HG03460 (cell line): ENCODE data around the gene MSI2.

Source experiments
- ATAC-seq: cut with Tn5 transposase; IDR thresholded peaks from one replicate; pipeline ENCODE4 v1.9.1; 2021; ENCODE audit not compliant: unreplicated experiment

The MSI2 gene

DNA sequence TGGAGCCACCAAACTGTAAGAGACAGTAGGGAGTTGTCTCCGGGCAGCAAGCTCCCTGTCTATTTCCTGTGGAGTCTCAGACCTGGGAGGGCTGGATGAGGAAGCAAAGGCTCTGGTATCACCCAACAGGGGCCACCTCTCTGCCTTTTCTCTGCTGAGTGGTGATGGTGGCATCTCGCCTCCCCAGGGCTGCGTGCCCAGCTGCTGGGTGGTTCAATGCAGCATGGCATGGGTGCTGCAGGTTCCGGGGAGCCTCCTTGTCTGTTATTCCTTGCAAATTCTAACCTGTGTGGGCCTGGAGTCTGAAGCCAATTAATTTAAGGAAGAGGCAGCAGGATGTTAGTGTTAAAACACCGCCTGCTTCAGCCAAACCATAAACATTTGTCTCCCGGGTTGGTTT lies 410.6 kb downstream of the MSI2 start:
- no peak for ATAC-seq

GRCh38 chr17:57667461-57667923 lies 411.2 kb downstream of the MSI2 start:
- no peak for ATAC-seq

- no peak for ATAC-seq
Observed at GRCh38 chr17:57668332-57668731, 412.0 kb downstream of the MSI2 start.

DNA sequence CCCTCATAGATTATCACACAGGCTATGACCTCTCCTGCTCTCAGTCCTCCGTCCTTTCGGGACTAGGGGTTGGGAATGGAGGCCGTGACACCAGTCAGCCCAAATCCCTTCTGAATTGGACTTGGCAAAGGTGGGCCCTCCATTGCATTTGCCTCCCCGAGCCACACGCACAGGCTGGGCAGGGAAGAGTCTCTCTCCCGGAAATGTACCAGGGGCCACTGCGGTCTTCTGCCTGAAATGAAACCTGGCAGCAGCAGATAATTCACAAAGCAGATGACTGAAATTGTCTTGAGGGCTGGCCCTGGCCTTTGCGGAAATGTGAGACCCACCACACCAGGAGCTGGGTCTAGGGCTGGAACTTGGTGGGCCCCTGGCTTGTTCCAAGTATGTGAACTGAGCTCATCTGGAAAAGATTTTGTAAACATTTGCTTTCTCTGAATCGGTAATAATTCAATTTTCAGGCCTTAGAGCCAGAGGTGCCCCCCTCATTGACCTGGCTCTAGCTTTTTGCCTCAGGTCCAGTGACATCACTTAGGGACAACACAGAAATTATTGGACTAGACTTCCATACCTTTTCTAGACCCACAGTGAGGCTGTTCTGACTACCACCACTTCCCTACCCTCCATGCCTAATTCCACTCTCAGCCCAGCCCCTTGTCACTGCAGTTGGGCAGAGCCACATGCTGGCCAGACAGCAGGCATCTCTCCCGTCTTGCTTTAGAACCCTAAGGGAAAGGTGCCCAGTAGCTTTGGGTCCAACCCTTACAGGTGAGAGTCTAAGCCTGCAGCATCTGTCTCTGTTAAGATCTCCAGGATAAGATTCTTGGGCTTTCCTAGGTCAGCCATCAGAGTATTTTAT lies 413.6 kb downstream of the MSI2 start:
- no peak for ATAC-seq

GRCh38 chr17:57670769-57671569 lies 414.6 kb downstream of the MSI2 start:
- no peak for ATAC-seq

- no peak for ATAC-seq
Observed at GRCh38 chr17:57671667-57672632, 415.6 kb downstream of the MSI2 start.

GRCh38 chr17:57672971-57673370 lies 416.6 kb downstream of the MSI2 start:
- ATAC-seq: no peak

DNA sequence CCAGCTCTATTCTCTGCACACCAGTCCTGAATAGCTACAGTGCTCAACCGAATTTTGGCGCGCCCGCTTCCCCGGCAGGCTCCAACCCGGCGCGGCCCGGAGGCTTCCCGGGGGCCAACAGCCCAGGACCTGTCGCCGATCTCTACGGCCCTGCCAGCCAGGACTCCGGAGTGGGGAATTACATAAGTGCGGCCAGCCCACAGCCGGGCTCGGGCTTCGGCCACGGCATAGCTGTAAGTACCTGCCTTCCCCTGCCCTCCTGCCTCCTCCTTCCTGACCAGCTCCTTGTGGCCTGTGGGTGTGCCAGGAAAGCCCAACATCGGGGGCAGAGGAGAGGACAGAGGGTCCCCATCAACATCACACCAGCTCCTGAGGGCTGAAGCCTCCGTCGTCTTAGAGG lies 418.6 kb downstream of the MSI2 start:
- ATAC-seq: no peak

- ATAC-seq: no peak
Observed at GRCh38 chr17:57675427-57676387, 419.4 kb downstream of the MSI2 start.

GRCh38 chr17:57676543-57676942 lies 420.2 kb downstream of the MSI2 start:
- no peak for ATAC-seq

GRCh38 chr17:57677301-57677700 lies 421.0 kb downstream of the MSI2 start:
- no peak for ATAC-seq

- ATAC-seq: no peak
Observed at GRCh38 chr17:57677858-57678257, 421.5 kb downstream of the MSI2 start.

DNA sequence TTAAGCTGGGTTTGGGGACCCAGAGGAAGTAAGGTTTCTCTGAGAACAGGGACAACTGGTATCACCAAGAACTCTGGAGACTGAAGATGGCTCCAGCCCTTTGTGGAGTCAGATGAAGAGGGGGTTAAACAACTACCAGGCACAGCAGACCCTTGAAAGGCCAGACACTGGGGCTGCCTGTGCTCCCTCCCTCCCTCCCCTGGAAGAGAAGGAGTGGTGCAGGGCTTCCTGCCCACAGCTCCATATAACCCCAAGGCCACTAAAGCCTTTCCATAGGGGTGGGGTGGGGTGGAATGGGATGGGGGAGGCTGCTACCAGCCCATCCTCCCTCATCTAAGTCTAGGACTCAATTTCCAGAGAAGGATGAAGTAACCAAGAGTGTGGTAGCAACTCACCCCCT lies 422.1 kb downstream of the MSI2 start:
- no peak for ATAC-seq

DNA sequence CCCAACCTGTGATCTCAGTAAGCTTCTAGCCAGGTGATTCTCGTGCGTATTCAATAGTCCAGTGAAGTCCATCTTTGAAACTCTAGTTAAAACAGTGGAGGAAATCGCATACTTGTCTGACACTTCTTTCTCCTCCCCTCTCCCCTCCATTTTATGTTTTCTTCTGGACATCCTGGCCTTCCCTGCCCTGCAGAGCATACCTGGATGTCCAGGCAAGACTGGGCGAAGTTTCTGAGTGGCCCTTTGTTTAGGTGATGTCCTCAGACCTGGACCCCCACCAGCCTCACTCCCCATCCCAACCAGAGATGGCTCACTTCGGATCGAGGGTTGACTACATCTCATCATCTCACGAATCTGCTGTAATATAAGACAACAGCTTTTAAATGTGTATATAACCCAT lies 423.0 kb downstream of the MSI2 start:
- ATAC-seq: no peak

GRCh38 chr17:57679906-57680695 lies 423.8 kb downstream of the MSI2 start:
- ATAC-seq: no peak

DNA sequence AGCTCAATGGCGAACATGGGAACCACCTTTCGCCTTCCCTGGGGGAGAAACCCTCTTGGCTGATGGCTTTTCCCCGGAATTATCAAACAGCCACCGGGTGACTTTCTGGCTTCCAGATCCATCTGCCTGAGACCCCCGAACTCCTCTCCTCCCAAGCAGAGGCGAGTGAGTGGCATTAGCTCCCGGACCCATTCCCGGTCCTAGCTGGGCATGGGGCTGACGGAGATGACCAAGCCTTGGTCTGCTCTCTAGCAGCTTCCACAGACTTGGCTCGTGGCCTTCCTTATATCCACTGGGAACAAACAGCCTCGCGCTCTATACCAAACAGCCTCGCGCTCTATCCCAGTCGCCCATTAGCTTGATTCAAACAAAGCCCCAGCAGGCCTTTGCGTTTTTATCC lies 426.4 kb downstream of the MSI2 start:
- no peak for ATAC-seq

GRCh38 chr17:57684711-57685498 lies 428.6 kb downstream of the MSI2 start:
- ATAC-seq: no peak

- ATAC-seq: no peak
Observed at GRCh38 chr17:57685499-57686132, 429.3 kb downstream of the MSI2 start.
